DOHH2 (cell line): ENCODE measurements around the gene NPS.

Source experiments
- H3F3A ChIP-seq: fragments of 200-600 bp; sonication (generic), shearing (Covaris generic); 2 replicates; pipeline ENCODE4 v1.6.0; 2016; ENCODE audit warnings: antibody characterized with exemption, mild to moderate bottlenecking; ENCODE audit not compliant: control insufficient read depth, insufficient read depth
- H3K27ac ChIP-seq: fragments of 200-600 bp; sonication (generic); 2 replicates; pipeline ENCODE4 v1.5.1; 2014; ENCODE audit warnings: low read depth, mild to moderate bottlenecking, low read length, moderate library complexity
- H3K27me3 ChIP-seq: fragments of 200-600 bp; sonication (generic); 2 replicates; pipeline ENCODE4 v1.6.1; 2014; ENCODE audit warnings: mild to moderate bottlenecking, low read length, mixed read lengths; ENCODE audit not compliant: control insufficient read depth
- H3K36me3 ChIP-seq: fragments of 200-600 bp; sonication (generic); 2 replicates; pipeline ENCODE4 v1.6.1; 2014; ENCODE audit warnings: mild to moderate bottlenecking, low read length, moderate library complexity, mixed read lengths; ENCODE audit not compliant: control insufficient read depth
- H3K4me1 ChIP-seq: fragments of 200-600 bp; sonication (generic); 2 replicates; pipeline ENCODE4 v1.6.1; 2014; ENCODE audit warnings: mild to moderate bottlenecking, low read length, mixed read lengths; ENCODE audit not compliant: control insufficient read depth
- H3K4me2 ChIP-seq: fragments of 200-600 bp; sonication (generic); 2 replicates; pipeline ENCODE4 v1.6.0; 2014; ENCODE audit warnings: mild to moderate bottlenecking, low read length, moderate library complexity
- H3K4me3 ChIP-seq: fragments of 200-600 bp; sonication (generic); 2 replicates; pipeline ENCODE4 v1.5.1; 2014; ENCODE audit warnings: mild to moderate bottlenecking, low read length, mixed read lengths
- H3K79me2 ChIP-seq: fragments of 200-600 bp; sonication (generic); 2 replicates; pipeline ENCODE4 v1.6.1; 2014; ENCODE audit warnings: mild to moderate bottlenecking, low read length, mixed read lengths; ENCODE audit not compliant: control insufficient read depth
- H3K9me2 ChIP-seq: fragments of 200-600 bp; sonication (generic); replicated peaks from 2 replicates; pipeline ENCODE4 v1.6.1; 2014; ENCODE audit warnings: mild to moderate bottlenecking, low read length, mixed read lengths; ENCODE audit not compliant: control insufficient read depth
- H3K9me3 ChIP-seq: fragments of 200-600 bp; sonication (generic); 2 replicates; pipeline ENCODE4 v1.6.1; 2014; ENCODE audit warnings: antibody characterized with exemption, low read length, mixed read lengths; ENCODE audit not compliant: control insufficient read depth, insufficient read depth
- H4K20me1 ChIP-seq: fragments of 200-600 bp; sonication (generic); 2 replicates; pipeline ENCODE4 v1.6.0; 2014; ENCODE audit warnings: low read depth, mild to moderate bottlenecking, antibody characterized with exemption, low read length, moderate library complexity; ENCODE audit not compliant: control insufficient read depth, insufficient read depth
- EZH2phosphoT487 ChIP-seq: fragments of 200-600 bp; sonication (generic); IDR thresholded peaks from 2 replicates; pipeline ENCODE4 v1.6.1; 2017; ENCODE audit warnings: borderline replicate concordance, mild to moderate bottlenecking, antibody characterized with exemption, low read length, moderate library complexity, mixed read lengths
- TF ChIP-seq, protein P1 (sequence below): fragments of 200-600 bp; sonication (generic); IDR thresholded peaks from one replicate; pipeline ENCODE4 v1.5.1; 2014; ENCODE audit warnings: antibody characterized with exemption, mild to moderate bottlenecking, low read depth, low read length; ENCODE audit not compliant: poor library complexity, severe bottlenecking

Gene NPS

DNA sequence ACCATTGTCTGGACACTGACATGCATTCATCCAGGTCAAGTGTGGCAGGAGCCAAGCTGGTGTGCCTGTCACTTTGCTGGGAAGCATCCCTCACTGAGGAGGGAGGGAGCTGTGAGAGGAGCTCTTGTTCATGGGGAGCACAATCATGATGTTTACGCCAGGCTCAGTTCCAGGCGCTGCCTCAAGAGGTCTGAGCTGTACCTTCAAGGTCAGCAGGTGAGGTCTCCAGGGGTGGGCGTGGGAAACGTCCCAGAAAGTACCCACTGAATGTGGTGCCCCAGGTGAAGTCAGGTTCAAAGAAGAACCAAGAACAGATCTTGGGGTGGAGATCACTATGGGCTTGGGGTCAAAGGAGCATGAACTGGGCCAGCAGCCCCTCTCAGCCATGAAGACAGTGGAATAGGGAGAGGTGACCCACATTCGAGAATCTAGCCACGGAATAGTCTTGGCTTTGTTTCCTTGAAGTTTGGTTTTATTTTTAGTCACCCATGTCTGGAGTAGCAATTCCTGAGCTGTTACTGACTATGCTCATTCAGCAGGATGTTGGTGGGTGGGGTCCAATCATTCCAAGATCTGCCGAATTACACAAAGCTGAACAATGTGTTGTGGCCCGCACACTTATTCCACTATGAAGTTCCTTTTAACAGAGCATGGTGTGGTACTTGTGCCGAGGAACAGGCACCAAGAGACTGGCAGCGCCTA lies 29.3 kb downstream of the NPS start:
- no peak overlapping the region for H3K4me3 ChIP-seq
- no peak overlapping the region for H3K27ac ChIP-seq
- H3K4me2 ChIP-seq, result no peak overlapping the region
- no peaks in the 10 kb centered on the region for H3K9me3 ChIP-seq
- TF ChIP-seq EZH2phosphoT487, result no peak
- TF ChIP-seq, protein P1, sequence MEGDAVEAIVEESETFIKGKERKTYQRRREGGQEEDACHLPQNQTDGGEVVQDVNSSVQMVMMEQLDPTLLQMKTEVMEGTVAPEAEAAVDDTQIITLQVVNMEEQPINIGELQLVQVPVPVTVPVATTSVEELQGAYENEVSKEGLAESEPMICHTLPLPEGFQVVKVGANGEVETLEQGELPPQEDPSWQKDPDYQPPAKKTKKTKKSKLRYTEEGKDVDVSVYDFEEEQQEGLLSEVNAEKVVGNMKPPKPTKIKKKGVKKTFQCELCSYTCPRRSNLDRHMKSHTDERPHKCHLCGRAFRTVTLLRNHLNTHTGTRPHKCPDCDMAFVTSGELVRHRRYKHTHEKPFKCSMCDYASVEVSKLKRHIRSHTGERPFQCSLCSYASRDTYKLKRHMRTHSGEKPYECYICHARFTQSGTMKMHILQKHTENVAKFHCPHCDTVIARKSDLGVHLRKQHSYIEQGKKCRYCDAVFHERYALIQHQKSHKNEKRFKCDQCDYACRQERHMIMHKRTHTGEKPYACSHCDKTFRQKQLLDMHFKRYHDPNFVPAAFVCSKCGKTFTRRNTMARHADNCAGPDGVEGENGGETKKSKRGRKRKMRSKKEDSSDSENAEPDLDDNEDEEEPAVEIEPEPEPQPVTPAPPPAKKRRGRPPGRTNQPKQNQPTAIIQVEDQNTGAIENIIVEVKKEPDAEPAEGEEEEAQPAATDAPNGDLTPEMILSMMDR, result no peak
- no peaks in the 10 kb centered on the region for H3K4me1 ChIP-seq
- H3K27me3 ChIP-seq, result no peaks in the 10 kb centered on the region; the same call in 1 of the 2 replicates
- no peaks in the 10 kb centered on the region for H4K20me1 ChIP-seq
- H3K36me3 ChIP-seq, result no peaks in the 10 kb centered on the region
- H3K79me2 ChIP-seq, result no peaks in the 10 kb centered on the region
- H3F3A ChIP-seq, result no peaks in the 10 kb centered on the region
- H3K9me2 ChIP-seq, result no peaks in the 10 kb centered on the region

DNA sequence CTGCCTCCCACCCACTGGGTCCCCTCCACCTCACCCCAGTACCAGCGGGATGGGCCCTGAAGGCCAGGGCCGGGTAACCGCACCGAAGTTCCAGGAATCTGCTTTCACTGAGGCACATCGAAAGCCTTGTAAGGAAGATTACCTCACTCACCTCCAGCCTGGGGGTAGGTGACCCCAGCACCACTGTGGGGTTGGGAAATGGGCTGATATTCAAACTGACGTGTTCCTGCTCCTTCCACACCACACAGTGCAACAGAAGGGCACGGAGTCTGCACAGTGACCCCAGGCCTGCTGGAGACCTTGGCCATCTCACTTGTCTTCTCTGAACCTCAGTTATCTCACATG lies 29.8 kb downstream of the NPS start:
- Histone ChIP-seq H3F3A (no peaks in the 10 kb centered on the region), H3K4me1 (no peaks in the 10 kb centered on the region), H3K27me3 (no peaks in the 10 kb centered on the region; the same call in 1 of the 2 replicates), H3K4me3 (no peak overlapping the region), H3K4me2 (no peak overlapping the region), H3K9me2 (no peaks in the 10 kb centered on the region), H3K79me2 (no peaks in the 10 kb centered on the region), H3K27ac (no peak overlapping the region), H4K20me1 (no peaks in the 10 kb centered on the region), H3K36me3 (no peaks in the 10 kb centered on the region), H3K9me3 (no peaks in the 10 kb centered on the region)
- no peak for TF ChIP-seq EZH2phosphoT487
- TF ChIP-seq, protein P1, result no peak

DNA sequence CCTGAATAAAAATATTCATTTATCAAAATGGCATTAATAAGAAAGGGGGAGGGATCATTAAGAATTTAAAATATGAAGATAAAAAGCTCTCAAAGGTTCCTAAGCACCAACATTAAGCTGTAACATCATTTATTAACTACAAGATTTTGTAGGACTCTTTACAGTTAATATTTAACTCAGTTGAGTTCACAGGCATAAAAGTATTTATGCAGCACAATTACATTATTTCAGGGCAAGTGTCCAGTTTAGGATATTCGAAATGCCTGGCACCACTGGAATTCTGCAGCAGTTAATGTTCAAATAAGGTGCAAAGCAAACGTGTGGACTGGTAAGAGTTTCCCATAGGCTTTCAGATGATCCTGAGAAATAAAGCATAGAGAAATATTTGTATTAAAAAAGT lies 30.5 kb downstream of the NPS start:
- TF ChIP-seq EZH2phosphoT487, result no peak
- TF ChIP-seq, protein P1, result no peak
- no peaks in the 10 kb centered on the region for H3K36me3 ChIP-seq
- H3F3A ChIP-seq, result no peaks in the 10 kb centered on the region
- no peak overlapping the region for H3K27ac ChIP-seq
- H3K4me2 ChIP-seq, result no peak overlapping the region
- no peaks in the 10 kb centered on the region for H3K27me3 ChIP-seq
- H3K9me3 ChIP-seq, result no peaks in the 10 kb centered on the region
- H3K9me2 ChIP-seq, result no peaks in the 10 kb centered on the region
- no peak overlapping the region for H3K4me3 ChIP-seq
- no peaks in the 10 kb centered on the region for H3K4me1 ChIP-seq
- no peaks in the 10 kb centered on the region for H4K20me1 ChIP-seq
- no peaks in the 10 kb centered on the region for H3K79me2 ChIP-seq
